ENCODE measurements around the gene PDE6A. TPM values are rescaled to one million over a fixed set of nuclear protein-coding genes. Genes with fewer than 3 reads are reported as not detected.

PDE6A gene
- total and polyA plus RNA-seq, 2 of the 13 experiments (the other 11 are each of a cell fraction or from before 2014, with no cell fraction given) = 0.01 TPM; not detected in 1

GRCh38 chr5:149845601-149846000 is 99.0 kb downstream of the PDE6A start:
- Histone ChIP-seq H4K20me1 (ENCODE audit: insufficient read depth, low read length) (no peaks in the 10 kb centered on the region), H3K4me3 (replicated peaks in 1 of 3; ENCODE audit: insufficient read depth in 1 of 3, low read depth in 2 of 3, low read length in 3 of 3) (no peak overlapping the region), H3K9ac (ENCODE audit: insufficient read depth, low read depth, low read length) (no peak overlapping the region), H3K27ac (ENCODE audit: extremely low read length, insufficient read depth, low read length) (no peak overlapping the region), H3K4me2 (ENCODE audit: low read depth, low read length) (no peak overlapping the region), H3K36me3 (replicated peaks in 1 of 2; ENCODE audit: control insufficient read depth in 1 of 2, insufficient read depth in 2 of 2, low read length in 2 of 2) (no peaks in the 10 kb centered on the region), H3K9me3 (ENCODE audit: low read length) (no peaks in the 10 kb centered on the region), H3K4me1 (ENCODE audit: insufficient read depth, low read length) (0 out of 2 replicates have a peak, but pooled peaks cover 5% of the 10 kb centered on the region), H3K79me2 (ENCODE audit: insufficient read depth, low read length) (no peaks in the 10 kb centered on the region), H3K27me3 (ENCODE audit: control insufficient read depth in 1 of 2, insufficient read depth in 2 of 2, low read length in 2 of 2) (no peaks in the 10 kb centered on the region), H2AFZ (ENCODE audit: low read length) (no peak overlapping the region)
- in situ Hi-C loops (cut with HindIII; ENCODE audit: extremely low pct_ligation_motif_present, low pct_unique_long_range_greater_than_20kb) (no loop called here), intact Hi-C loops (cut with micrococcal nuclease; ENCODE audit: unreplicated experiment) (no loop called here)
- no peak for TF ChIP-seq AFF4 (CRISPR knock-in tag; IDR thresholded peaks at IDR 0.05)
- TF ChIP-seq ZEB1 (IDR thresholded peaks at IDR 0.05; ENCODE audit: insufficient replicate concordance, low read depth) = no peak
- no peak for TF ChIP-seq EED (CRISPR knock-in tag; IDR thresholded peaks at IDR 0.05)
- no peak for TF ChIP-seq TBX2 (CRISPR knock-in tag; IDR thresholded peaks at IDR 0.05; ENCODE audit: borderline replicate concordance)
- TF ChIP-seq ZNF501 (CRISPR knock-in tag; IDR thresholded peaks at IDR 0.05) = no peak
- no peak for TF ChIP-seq ZNF577 (CRISPR knock-in tag; IDR thresholded peaks at IDR 0.05; ENCODE audit: borderline replicate concordance, low read depth)
- TF ChIP-seq CAMTA2 (CRISPR knock-in tag; IDR thresholded peaks at IDR 0.05; ENCODE audit: borderline replicate concordance) = no peak
- no peak for TF ChIP-seq ZFX (CRISPR knock-in tag; IDR thresholded peaks at IDR 0.05; ENCODE audit: low read depth)
- TF ChIP-seq ZNF879 (CRISPR knock-in tag; IDR thresholded peaks at IDR 0.05) = no peak
- ATAC-seq (no peak), FAIRE-seq (no peak), DNase-seq (ENCODE audit: low spot score) (no peak)
- ChIA-PET CTCF (ENCODE audit: low intra/inter-chr PET ratio, low total read pairs) (no interaction called here), POLR2A (no interaction called here)
- no TSS peak for BruUV-seq (replicated peaks)
- 94% methylated on average over 14 of the region's 15 CpGs for WGBS (ENCODE audit: low lambda C conversion rate)
